HEK293 (cell line): ENCODE measurements around the gene KANK4.

Experiments used
- CTCF ChIA-PET: fragments of 350-600 bp; formaldehyde crosslinking; extraction: SDS; loops from one replicate; lab custom pipeline; 2021; ENCODE audit warnings: antibody characterized with exemption; lab: Yijun Ruan, JAX
- POLR2A ChIA-PET: fragments of 300-600 bp; formaldehyde crosslinking; extraction: SDS; loops from one replicate; lab custom pipeline; 2020; ENCODE audit warnings: antibody characterized with exemption, inconsistent platforms; lab: Yijun Ruan, JAX
- H3K27ac ChIP-seq: fragments of 200-500 bp; sonication (Bioruptor generic); 2 replicates; pipeline ENCODE4 v1.5.1; 2014; ENCODE audit warnings: low read depth, low read length, control low read depth, inconsistent platforms; ENCODE audit errors: extremely low read depth
- H3K36me3 ChIP-seq, 2 experiments: fragments of 200-500 bp in 1 of 2; sonication (Bioruptor generic) in 1 of 2; 1 replicate in 1 of 2; 2 replicates in 1 of 2; pipeline ENCODE4 v1.5.1; 2014 to 2017; ENCODE audit warnings: inconsistent platforms in 2 of 2, low read length in 2 of 2; ENCODE audit not compliant: control insufficient read depth in 2 of 2, insufficient read depth in 1 of 2
- H3K4me1 ChIP-seq: fragments of 200-500 bp; sonication (Bioruptor generic); 2 replicates; pipeline ENCODE4 v1.5.1; 2014; ENCODE audit warnings: mild to moderate bottlenecking, low read length, inconsistent platforms; ENCODE audit not compliant: control insufficient read depth, insufficient read depth
- H3K4me3 ChIP-seq: 2 replicates; pipeline ENCODE4 v1.5.1; 2011; ENCODE audit warnings: low read depth, mild to moderate bottlenecking, control low read depth, low read length, moderate library complexity
- H3K9me3 ChIP-seq: fragments of 200-500 bp; sonication (Bioruptor generic); 2 replicates; pipeline ENCODE4 v1.5.1; 2014; ENCODE audit warnings: low read depth, low read length, inconsistent platforms; ENCODE audit not compliant: control insufficient read depth, insufficient read depth
- BCL11A ChIP-seq: fragments of 450-650 bp; formaldehyde crosslinking; IDR thresholded peaks from 2 replicates; pipeline ENCODE4 v1.5.1; 2016; ENCODE audit warnings: low read depth, missing biosample characterization, missing genetic modification characterization
- FEZF1 ChIP-seq: fragments of 450-650 bp; formaldehyde crosslinking; IDR thresholded peaks from 2 replicates; pipeline ENCODE4 v1.5.1; 2016; ENCODE audit warnings: missing biosample characterization, missing genetic modification characterization
- KLF7 ChIP-seq: fragments of 450-650 bp; formaldehyde crosslinking; IDR thresholded peaks from 2 replicates; pipeline ENCODE4 v1.5.1; 2016; ENCODE audit warnings: missing biosample characterization, missing genetic modification characterization, borderline replicate concordance
- YY1 ChIP-seq: fragments of 450-650 bp; formaldehyde crosslinking; IDR thresholded peaks from 2 replicates; pipeline ENCODE4 v1.5.1; 2018; ENCODE audit warnings: missing biosample characterization, missing genetic modification characterization
- ZEB2 ChIP-seq: fragments of 450-650 bp; formaldehyde crosslinking; IDR thresholded peaks from 2 replicates; pipeline ENCODE4 v1.5.1; 2016; ENCODE audit warnings: missing biosample characterization, missing genetic modification characterization
- ZNF174 ChIP-seq: fragments of 450-650 bp; formaldehyde crosslinking; IDR thresholded peaks from 2 replicates; pipeline ENCODE4 v1.5.0; 2017; ENCODE audit warnings: missing biosample characterization, mild to moderate bottlenecking, missing genetic modification characterization
- ZNF175 ChIP-seq: fragments of 450-650 bp; formaldehyde crosslinking; IDR thresholded peaks from 2 replicates; pipeline ENCODE4 v1.5.1; 2016; ENCODE audit warnings: missing biosample characterization, missing genetic modification characterization
- ZNF350 ChIP-seq: fragments of 450-650 bp; formaldehyde crosslinking; IDR thresholded peaks from 2 replicates; pipeline ENCODE4 v1.5.0; 2017; ENCODE audit warnings: missing biosample characterization, mild to moderate bottlenecking, missing genetic modification characterization
- ZNF37A ChIP-seq: fragments of 450-650 bp; IDR thresholded peaks from 2 replicates; pipeline ENCODE4 v1.5.1; 2018; ENCODE audit warnings: missing biosample characterization, missing genetic modification characterization
- ZNF391 ChIP-seq: fragments of 450-650 bp; formaldehyde crosslinking; IDR thresholded peaks from 2 replicates; pipeline ENCODE4 v1.5.1; 2016; ENCODE audit warnings: low read depth, missing biosample characterization, missing genetic modification characterization, borderline replicate concordance
- ZNF426 ChIP-seq: fragments of 450-650 bp; formaldehyde crosslinking; IDR thresholded peaks from 2 replicates; pipeline ENCODE4 v1.5.1; 2017; ENCODE audit warnings: missing biosample characterization, missing genetic modification characterization, mild to moderate bottlenecking, inconsistent platforms, moderate library complexity
- ZNF48 ChIP-seq: fragments of 450-650 bp; formaldehyde crosslinking; IDR thresholded peaks from 2 replicates; pipeline ENCODE4 v1.5.1; 2016; ENCODE audit warnings: missing biosample characterization, missing genetic modification characterization
- ZNF514 ChIP-seq: fragments of 450-650 bp; formaldehyde crosslinking; IDR thresholded peaks from 2 replicates; pipeline ENCODE4 v1.5.1; 2016; ENCODE audit warnings: missing biosample characterization, missing genetic modification characterization
- ZNF658 ChIP-seq: fragments of 450-650 bp; formaldehyde crosslinking; IDR thresholded peaks from 2 replicates; pipeline ENCODE4; 2016; ENCODE audit warnings: missing biosample characterization, missing genetic modification characterization
- ZNF660 ChIP-seq: fragments of 450-650 bp; IDR thresholded peaks from 2 replicates; pipeline ENCODE4 v1.5.1; 2018; ENCODE audit warnings: missing biosample characterization, mild to moderate bottlenecking, missing genetic modification characterization
- ZNF670 ChIP-seq: fragments of 450-650 bp; formaldehyde crosslinking; IDR thresholded peaks from 2 replicates; pipeline ENCODE4 v1.5.1; 2016; ENCODE audit warnings: missing biosample characterization, missing genetic modification characterization, low read depth
- ZNF791 ChIP-seq: fragments of 450-650 bp; formaldehyde crosslinking; IDR thresholded peaks from 2 replicates; pipeline ENCODE4 v1.5.1; 2016; ENCODE audit warnings: missing biosample characterization, missing genetic modification characterization
- ZSCAN30 ChIP-seq: fragments of 450-650 bp; IDR thresholded peaks from 2 replicates; pipeline ENCODE4 v1.5.1; 2018; ENCODE audit warnings: missing biosample characterization, mild to moderate bottlenecking, missing genetic modification characterization, moderate library complexity
- TF ChIP-seq, protein P1 (sequence below): fragments of 450-650 bp; formaldehyde crosslinking; IDR thresholded peaks from 2 replicates; pipeline ENCODE4 v1.5.1; 2016; ENCODE audit warnings: missing biosample characterization, missing genetic modification characterization
- TF ChIP-seq, protein P2 (sequence below): fragments of 450-650 bp; formaldehyde crosslinking; IDR thresholded peaks from 2 replicates; pipeline ENCODE4; 2016; ENCODE audit warnings: missing biosample characterization, missing genetic modification characterization
- TF ChIP-seq, protein P3 (sequence below): sonication (generic); formaldehyde crosslinking; IDR thresholded peaks from 2 replicates; pipeline ENCODE4 v1.8.1; 2022; ENCODE audit warnings: mild to moderate bottlenecking, moderate library complexity, missing genetic modification reagents
- TF ChIP-seq, protein P4 (sequence below): fragments of 450-650 bp; formaldehyde crosslinking; IDR thresholded peaks from 2 replicates; pipeline ENCODE4 v1.5.1; 2016; ENCODE audit warnings: missing biosample characterization, missing genetic modification characterization
- TF ChIP-seq, protein P5 (sequence below): fragments of 450-650 bp; formaldehyde crosslinking; IDR thresholded peaks from 2 replicates; pipeline ENCODE4 v1.5.1; 2016; ENCODE audit warnings: missing biosample characterization, missing genetic modification characterization

The KANK4 gene

DNA sequence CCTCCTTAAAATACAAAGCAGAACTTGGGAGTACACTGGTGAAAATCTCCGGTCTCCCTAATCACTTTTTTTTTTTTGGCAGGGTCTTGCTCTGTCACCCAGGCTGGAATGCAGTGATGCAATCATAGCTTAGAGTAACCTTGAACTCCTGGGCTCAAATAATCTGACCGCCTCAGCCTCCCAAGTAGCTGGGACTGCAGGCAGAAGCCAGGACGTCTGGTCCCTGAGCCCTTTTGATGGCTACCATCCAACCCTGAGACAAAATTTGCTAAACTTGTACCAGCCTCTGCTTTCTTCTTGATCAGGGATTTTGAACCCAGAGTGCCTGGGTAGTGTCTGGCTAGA lies 120.5 kb downstream of the KANK4 start:
- no peaks in the 10 kb centered on the region for H3K9me3 ChIP-seq
- ChIA-PET CTCF (interaction anchor here (0.6 to 1.4 kb wide), 2 partner anchors 23 to 164 kb away, joined by 3 to 4 read pairs; no protein-coding TSS in a partner anchor), POLR2A (no interaction called here)
- H3K27ac ChIP-seq: no peak overlapping the region
- H3K4me3 ChIP-seq: no peak overlapping the region
- TF ChIP-seq ZNF658 (no peak), FEZF1 (tag by site-specific recombination) (no peak), ZNF514 (tag by site-specific recombination) (no peak), ZNF660 (tag by site-specific recombination) (no peak), ZNF48 (tag by site-specific recombination) (no peak), ZNF791 (tag by site-specific recombination) (no peak), ZNF670 (tag by site-specific recombination) (no peak), ZNF175 (tag by site-specific recombination) (no peak)
- TF ChIP-seq, protein P1, sequence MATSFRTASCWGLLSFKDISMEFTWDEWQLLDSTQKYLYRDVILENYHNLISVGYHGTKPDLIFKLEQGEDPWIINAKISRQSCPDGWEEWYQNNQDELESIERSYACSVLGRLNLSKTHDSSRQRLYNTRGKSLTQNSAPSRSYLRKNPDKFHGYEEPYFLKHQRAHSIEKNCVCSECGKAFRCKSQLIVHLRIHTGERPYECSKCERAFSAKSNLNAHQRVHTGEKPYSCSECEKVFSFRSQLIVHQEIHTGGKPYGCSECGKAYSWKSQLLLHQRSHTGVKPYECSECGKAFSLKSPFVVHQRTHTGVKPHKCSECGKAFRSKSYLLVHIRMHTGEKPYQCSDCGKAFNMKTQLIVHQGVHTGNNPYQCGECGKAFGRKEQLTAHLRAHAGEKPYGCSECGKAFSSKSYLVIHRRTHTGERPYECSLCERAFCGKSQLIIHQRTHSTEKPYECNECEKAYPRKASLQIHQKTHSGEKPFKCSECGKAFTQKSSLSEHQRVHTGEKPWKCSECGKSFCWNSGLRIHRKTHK: no peak
- TF ChIP-seq, protein P2, sequence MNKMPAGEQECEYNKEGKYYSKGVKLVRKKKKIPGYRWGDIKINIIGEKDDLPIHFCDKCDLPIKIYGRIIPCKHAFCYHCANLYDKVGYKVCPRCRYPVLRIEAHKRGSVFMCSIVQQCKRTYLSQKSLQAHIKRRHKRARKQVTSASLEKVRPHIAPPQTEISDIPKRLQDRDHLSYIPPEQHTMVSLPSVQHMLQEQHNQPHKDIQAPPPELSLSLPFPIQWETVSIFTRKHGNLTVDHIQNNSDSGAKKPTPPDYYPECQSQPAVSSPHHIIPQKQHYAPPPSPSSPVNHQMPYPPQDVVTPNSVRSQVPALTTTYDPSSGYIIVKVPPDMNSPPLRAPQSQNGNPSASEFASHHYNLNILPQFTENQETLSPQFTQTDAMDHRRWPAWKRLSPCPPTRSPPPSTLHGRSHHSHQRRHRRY: no peak
- no peaks in the 10 kb centered on the region for H3K36me3 ChIP-seq
- H3K4me1 ChIP-seq: no peaks in the 10 kb centered on the region

DNA sequence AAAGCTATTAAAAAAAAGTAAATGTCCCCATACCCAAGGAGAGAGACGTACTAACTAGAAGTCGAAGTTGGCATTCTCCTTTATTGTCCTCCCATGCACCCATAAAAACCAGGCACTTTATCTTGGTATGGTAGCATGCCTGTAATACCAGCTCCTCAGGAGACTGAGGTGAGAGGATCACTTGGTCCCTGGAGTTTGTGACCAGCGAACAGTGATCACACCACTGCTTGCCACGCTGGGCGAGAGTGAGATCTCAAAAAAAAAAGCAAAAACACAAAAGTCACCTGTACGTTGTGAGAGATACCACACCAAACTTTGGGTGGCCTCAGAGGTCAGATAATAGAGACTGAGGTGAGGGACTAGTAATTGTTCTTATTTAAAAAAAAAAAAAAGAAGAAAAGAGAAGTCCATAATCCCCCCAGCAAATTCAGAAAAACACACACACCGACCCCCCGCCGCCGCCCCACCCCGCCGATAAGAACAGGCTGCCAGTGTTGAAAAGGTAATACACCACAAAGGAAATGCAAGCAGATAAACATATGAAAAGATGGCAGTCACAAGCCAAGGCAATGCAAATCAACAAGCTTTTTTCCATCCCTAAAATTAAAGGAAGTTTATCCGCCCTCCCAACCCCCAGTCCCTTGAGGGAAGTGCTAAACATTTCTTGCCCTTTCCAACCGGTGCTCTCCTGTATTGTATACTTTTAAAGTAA lies 121.0 kb downstream of the KANK4 start:
- Histone ChIP-seq H3K4me1 (no peaks in the 10 kb centered on the region), H3K4me3 (no peak overlapping the region), H3K9me3 (no peaks in the 10 kb centered on the region), H3K36me3 (no peaks in the 10 kb centered on the region), H3K27ac (no peak overlapping the region)
- CTCF ChIA-PET: interaction anchor here (0.6 to 1.4 kb wide), 5 partner anchors 11 to 663 kb away, joined by 3 to 6 read pairs (median 4); no protein-coding TSS in a partner anchor
- POLR2A ChIA-PET: no interaction called here
- TF ChIP-seq ZEB2 (tag by site-specific recombination): no peak
- TF ChIP-seq, protein P3, sequence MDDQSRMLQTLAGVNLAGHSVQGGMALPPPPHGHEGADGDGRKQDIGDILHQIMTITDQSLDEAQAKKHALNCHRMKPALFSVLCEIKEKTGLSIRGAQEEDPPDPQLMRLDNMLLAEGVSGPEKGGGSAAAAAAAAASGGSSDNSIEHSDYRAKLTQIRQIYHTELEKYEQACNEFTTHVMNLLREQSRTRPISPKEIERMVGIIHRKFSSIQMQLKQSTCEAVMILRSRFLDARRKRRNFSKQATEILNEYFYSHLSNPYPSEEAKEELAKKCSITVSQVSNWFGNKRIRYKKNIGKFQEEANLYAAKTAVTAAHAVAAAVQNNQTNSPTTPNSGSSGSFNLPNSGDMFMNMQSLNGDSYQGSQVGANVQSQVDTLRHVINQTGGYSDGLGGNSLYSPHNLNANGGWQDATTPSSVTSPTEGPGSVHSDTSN (CRISPR knock-in tag): no peak

DNA sequence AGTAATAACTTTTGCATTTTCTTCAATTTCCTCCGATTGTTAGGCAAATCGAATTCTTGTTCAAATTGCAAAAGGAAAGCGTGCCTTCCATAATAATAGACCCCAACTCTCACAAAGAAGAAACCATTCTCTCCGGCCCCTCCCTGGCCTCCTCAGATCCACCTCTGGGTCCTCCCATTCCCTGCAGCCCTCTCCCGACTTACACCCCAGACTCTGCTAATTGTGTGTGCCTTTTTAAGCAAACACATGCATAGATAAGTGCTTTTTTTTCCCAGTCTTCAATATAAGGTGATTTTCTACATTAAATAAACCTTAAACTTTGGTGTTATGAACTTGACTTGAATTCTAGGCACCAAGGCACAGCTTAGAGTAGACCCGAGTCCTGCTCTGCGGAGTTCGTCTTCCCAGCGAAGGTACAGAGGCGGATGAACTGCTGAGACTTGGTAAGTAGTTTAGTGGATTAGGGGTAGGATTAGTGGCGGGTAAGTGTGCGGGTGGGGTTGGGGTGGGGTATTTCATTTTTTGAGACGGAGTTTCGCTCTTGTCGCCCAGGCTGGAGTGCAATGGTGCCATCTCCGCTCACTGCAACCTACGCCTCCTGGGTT lies 123.0 kb downstream of the KANK4 start:
- Histone ChIP-seq H3K4me1 (no peaks in the 10 kb centered on the region), H3K36me3 (no peaks in the 10 kb centered on the region), H3K4me3 (no peak overlapping the region), H3K9me3 (no peaks in the 10 kb centered on the region), H3K27ac (no peak overlapping the region)
- CTCF ChIA-PET: no interaction called here
- POLR2A ChIA-PET: no interaction called here
- TF ChIP-seq BCL11A (no peak), ZNF350 (tag by site-specific recombination) (no peak), KLF7 (tag by site-specific recombination) (no peak), ZNF426 (tag by site-specific recombination) (no peak), YY1 (no peak), ZNF174 (tag by site-specific recombination) (no peak), ZNF37A (no peak), ZNF391 (tag by site-specific recombination) (no peak), ZSCAN30 (tag by site-specific recombination) (no peak)
- TF ChIP-seq, protein P4, sequence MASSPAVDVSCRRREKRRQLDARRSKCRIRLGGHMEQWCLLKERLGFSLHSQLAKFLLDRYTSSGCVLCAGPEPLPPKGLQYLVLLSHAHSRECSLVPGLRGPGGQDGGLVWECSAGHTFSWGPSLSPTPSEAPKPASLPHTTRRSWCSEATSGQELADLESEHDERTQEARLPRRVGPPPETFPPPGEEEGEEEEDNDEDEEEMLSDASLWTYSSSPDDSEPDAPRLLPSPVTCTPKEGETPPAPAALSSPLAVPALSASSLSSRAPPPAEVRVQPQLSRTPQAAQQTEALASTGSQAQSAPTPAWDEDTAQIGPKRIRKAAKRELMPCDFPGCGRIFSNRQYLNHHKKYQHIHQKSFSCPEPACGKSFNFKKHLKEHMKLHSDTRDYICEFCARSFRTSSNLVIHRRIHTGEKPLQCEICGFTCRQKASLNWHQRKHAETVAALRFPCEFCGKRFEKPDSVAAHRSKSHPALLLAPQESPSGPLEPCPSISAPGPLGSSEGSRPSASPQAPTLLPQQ (tag by site-specific recombination): no peak
- TF ChIP-seq, protein P5, sequence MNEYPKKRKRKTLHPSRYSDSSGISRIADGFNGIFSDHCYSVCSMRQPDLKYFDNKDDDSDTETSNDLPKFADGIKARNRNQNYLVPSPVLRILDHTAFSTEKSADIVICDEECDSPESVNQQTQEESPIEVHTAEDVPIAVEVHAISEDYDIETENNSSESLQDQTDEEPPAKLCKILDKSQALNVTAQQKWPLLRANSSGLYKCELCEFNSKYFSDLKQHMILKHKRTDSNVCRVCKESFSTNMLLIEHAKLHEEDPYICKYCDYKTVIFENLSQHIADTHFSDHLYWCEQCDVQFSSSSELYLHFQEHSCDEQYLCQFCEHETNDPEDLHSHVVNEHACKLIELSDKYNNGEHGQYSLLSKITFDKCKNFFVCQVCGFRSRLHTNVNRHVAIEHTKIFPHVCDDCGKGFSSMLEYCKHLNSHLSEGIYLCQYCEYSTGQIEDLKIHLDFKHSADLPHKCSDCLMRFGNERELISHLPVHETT (tag by site-specific recombination): no peak
- TF ChIP-seq, protein P3 (CRISPR knock-in tag): no peak
